Keratinocyte (primary cell): ENCODE data around the gene LILRB5. TPM values are rescaled to one million over a fixed set of nuclear protein-coding genes. Genes with fewer than 3 reads are reported as not detected.
"Not testable (repeated sequence)": the region's sequence is repeated elsewhere in the genome, so short reads cannot be mapped to it uniquely, and the experiment has no call there.

Experiments
- DNase-seq: peaks from one replicate; pipeline ENCODE4 v3.0.0-alpha.2; 2011; ENCODE audit warnings: low read depth, missing footprints, low spot score
- FAIRE-seq: peaks from 2 replicates; lab custom pipeline; 2011; peaks lifted over from hg19 to GRCh38; lab: Jason Lieb, UNC
- H2AFZ ChIP-seq: 2 replicates; pipeline ENCODE4 v1.6.0; 2012; ENCODE audit warnings: low read length, control low read depth, inconsistent platforms; ENCODE audit not compliant: control insufficient read depth
- H3K27ac ChIP-seq: 2 replicates; pipeline ENCODE4 v1.5.1; 2011; ENCODE audit warnings: low read length; ENCODE audit not compliant: control insufficient read depth, insufficient read depth
- H3K27me3 ChIP-seq: 3 replicates; pipeline ENCODE4 v1.6.0; 2011; ENCODE audit warnings: low read length; ENCODE audit not compliant: control insufficient read depth, insufficient read depth; ENCODE audit errors: extremely low read depth
- H3K36me3 ChIP-seq, 2 experiments: 2 replicates in 1 of 2; 3 replicates in 1 of 2; pipeline ENCODE4 v1.5.1; 2011; ENCODE audit warnings: low read length in 2 of 2, mild to moderate bottlenecking in 1 of 2; ENCODE audit not compliant: control insufficient read depth in 2 of 2, insufficient read depth in 2 of 2; ENCODE audit errors: extremely low read depth in 1 of 2
- H3K4me1 ChIP-seq: 3 replicates; pipeline ENCODE4 v1.5.1; 2011; ENCODE audit warnings: low read length; ENCODE audit not compliant: control insufficient read depth, insufficient read depth; ENCODE audit errors: extremely low read depth
- H3K4me2 ChIP-seq: 3 replicates; pipeline ENCODE4 v1.6.0; 2011; ENCODE audit warnings: low read depth, low read length; ENCODE audit not compliant: control insufficient read depth, insufficient read depth; ENCODE audit errors: extremely low read depth
- H3K4me3 ChIP-seq, 3 experiments: fragments of 200-600 bp in 1 of 3; sonication (generic) in 1 of 3; 2 replicates in 2 of 3; 3 replicates in 1 of 3; pipeline ENCODE4 v1.5.1; 2011 to 2016; ENCODE audit warnings: low read length in 3 of 3, mild to moderate bottlenecking in 3 of 3, control low read depth in 2 of 3, inconsistent platforms in 1 of 3, low read depth in 1 of 3, mixed read lengths in 1 of 3, mixed run types in 1 of 3, moderate library complexity in 1 of 3; ENCODE audit not compliant: control insufficient read depth in 2 of 3, insufficient read depth in 2 of 3; ENCODE audit errors: extremely low read depth in 1 of 3
- H3K79me2 ChIP-seq: 2 replicates; pipeline ENCODE4 v1.6.0; 2012; ENCODE audit warnings: low read length; ENCODE audit not compliant: control insufficient read depth, insufficient read depth
- H3K9ac ChIP-seq: 3 replicates; pipeline ENCODE4 v1.6.0; 2011; ENCODE audit warnings: low read length; ENCODE audit not compliant: control insufficient read depth, insufficient read depth; ENCODE audit errors: extremely low read depth
- H3K9me1 ChIP-seq: 3 replicates; pipeline ENCODE4 v1.6.0; 2011; ENCODE audit warnings: low read length; ENCODE audit not compliant: control insufficient read depth, insufficient read depth; ENCODE audit errors: extremely low read depth
- H3K9me3 ChIP-seq: 2 replicates; pipeline ENCODE4 v1.5.1; 2012; ENCODE audit warnings: low read depth, low read length; ENCODE audit not compliant: control insufficient read depth
- H4K20me1 ChIP-seq: 3 replicates; pipeline ENCODE4 v1.6.0; 2011; ENCODE audit warnings: low read length; ENCODE audit not compliant: control insufficient read depth, insufficient read depth; ENCODE audit errors: extremely low read depth
- EZH2 ChIP-seq: IDR thresholded peaks from one replicate; pipeline ENCODE4 v1.6.1; 2012; ENCODE audit warnings: inconsistent platforms, mild to moderate bottlenecking, low read length, moderate library complexity
- dilution Hi-C: fragments of 300-500 bp; cut with MboI; formaldehyde crosslinking; loops from one replicate; pipeline ENCODE4 v1.7.0; 2020; ENCODE audit warnings: low sequenced_read_pairs; ENCODE audit not compliant: extremely low pct_ligation_motif_present
- polyA plus RNA-seq, 5 experiments: library from polyadenylated mRNA; depleted of rRNA in 3 of 5; stranded (reverse) in 3 of 5; stranded (forward) in 1 of 5; unstranded in 1 of 5; fragments of >200 nt; gene quantifications; 1 replicate in 1 of 5; 2 replicates in 3 of 5; 3 replicates in 1 of 5; pipeline versions ENCODE4 v1.2.1 to v1.2.3, GENCODE V29; 2011 to 2012; ENCODE audit warnings: missing spikeins in 2 of 5, low read depth in 1 of 5, low replicate concordance in 1 of 5
- TF ChIP-seq, protein P1 (sequence below), 3 experiments: IDR thresholded peaks in 1 of 3; conservative IDR thresholded peaks in 1 of 3; optimal IDR thresholded peaks in 1 of 3; 2 replicates in 2 of 3; 3 replicates in 1 of 3; pipeline versions ENCODE3 to v1.5.1; 2011; ENCODE audit warnings: low read length in 3 of 3, mild to moderate bottlenecking in 3 of 3, moderate library complexity in 2 of 3, control low read depth in 1 of 3, inconsistent platforms in 1 of 3; ENCODE audit not compliant: insufficient read depth in 2 of 3; ENCODE audit errors: extremely low read depth in 1 of 3

LILRB5 gene
- polyA plus RNA-seq, 1 donor (not counting 4 experiments of a cell fraction or from before 2014, with no cell fraction given): not detected

DNA sequence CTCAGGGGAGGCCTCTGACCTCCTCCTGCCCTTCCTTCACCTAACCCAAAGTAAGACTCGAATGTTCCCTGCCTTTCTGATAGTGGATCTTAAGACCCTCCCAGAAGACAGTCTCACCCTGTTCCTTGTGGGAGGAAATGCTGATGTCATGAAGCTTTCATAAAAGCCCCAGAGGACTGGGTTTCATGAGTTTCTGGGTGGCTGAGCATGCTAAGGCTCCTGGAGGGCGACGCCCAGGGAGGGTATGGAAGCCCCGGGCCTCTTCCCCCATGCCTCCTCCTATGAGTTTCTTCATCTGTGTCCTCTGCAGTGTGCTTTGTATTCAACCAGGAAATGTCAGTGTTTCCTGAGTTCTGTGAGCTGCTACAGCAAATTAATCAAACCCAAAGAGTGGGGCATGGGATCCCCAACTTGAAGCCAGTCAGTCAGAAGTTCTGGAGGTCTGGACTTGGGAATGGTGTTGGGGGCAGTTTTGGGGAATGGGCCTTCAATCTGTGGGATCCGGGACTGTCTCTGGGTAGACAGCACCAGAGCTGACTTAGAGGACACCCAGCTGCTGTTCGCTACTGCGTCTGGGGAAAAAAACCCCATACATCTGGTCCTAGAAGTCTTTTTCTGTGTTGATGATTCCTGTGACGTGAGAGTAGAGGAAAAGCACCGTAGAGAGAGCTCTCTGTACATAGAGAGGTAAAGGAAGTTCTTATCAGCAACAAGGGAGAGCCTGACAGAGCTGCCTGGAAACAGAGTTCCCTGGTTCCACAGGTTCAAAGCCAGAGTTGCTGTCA lies 25.8 kb upstream of the LILRB5 start:
- Histone ChIP-seq H3K36me3 (no peaks in the 10 kb centered on the region), H3K9me3 (no peaks in the 10 kb centered on the region), H3K4me3 (no peak overlapping the region), H3K9ac (no peak overlapping the region), H3K79me2 (no peaks in the 10 kb centered on the region), H3K9me1 (no peaks in the 10 kb centered on the region), H3K4me1 (no peaks in the 10 kb centered on the region), H2AFZ (no peak overlapping the region), H3K27ac (no peak overlapping the region), H4K20me1 (no peaks in the 10 kb centered on the region), H3K4me2 (no peak overlapping the region), H3K27me3 (no peaks in the 10 kb centered on the region)
- DNase-seq: no peak
- no peak for FAIRE-seq
- dilution Hi-C loops: no loop called here
- no peak for TF ChIP-seq EZH2
- TF ChIP-seq, protein P1, sequence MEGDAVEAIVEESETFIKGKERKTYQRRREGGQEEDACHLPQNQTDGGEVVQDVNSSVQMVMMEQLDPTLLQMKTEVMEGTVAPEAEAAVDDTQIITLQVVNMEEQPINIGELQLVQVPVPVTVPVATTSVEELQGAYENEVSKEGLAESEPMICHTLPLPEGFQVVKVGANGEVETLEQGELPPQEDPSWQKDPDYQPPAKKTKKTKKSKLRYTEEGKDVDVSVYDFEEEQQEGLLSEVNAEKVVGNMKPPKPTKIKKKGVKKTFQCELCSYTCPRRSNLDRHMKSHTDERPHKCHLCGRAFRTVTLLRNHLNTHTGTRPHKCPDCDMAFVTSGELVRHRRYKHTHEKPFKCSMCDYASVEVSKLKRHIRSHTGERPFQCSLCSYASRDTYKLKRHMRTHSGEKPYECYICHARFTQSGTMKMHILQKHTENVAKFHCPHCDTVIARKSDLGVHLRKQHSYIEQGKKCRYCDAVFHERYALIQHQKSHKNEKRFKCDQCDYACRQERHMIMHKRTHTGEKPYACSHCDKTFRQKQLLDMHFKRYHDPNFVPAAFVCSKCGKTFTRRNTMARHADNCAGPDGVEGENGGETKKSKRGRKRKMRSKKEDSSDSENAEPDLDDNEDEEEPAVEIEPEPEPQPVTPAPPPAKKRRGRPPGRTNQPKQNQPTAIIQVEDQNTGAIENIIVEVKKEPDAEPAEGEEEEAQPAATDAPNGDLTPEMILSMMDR (optimal IDR thresholded peaks at IDR 0.05 in 1 of 3, IDR thresholded peaks at IDR 0.05 in 1 of 3, conservative IDR thresholded peaks at IDR 0.05 in 1 of 3; ENCODE audit: extremely low read depth in 1 of 3, insufficient read depth in 2 of 3, low read length in 3 of 3): no peak

DNA sequence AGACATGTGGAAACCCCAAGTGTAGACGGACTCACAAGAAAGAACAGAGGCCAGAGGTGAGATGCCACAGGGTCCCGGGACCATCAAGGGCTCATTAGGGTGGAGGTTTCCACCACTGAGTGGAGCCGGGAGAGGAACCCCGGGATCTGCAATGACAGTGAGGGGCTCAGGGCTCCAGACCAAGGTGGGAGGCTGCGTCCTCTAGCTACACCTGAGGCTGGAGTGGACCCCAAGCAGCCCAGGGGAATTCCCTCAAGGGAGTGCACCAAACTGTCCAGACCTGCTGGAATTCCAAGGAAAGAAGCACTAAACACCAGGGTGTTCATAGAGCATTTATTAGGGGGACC lies 24.6 kb upstream of the LILRB5 start:
- H3K27ac ChIP-seq, H3K4me1 ChIP-seq, H3K4me3 ChIP-seq, FAIRE-seq, H2AFZ ChIP-seq, H3K36me3 ChIP-seq, H4K20me1 ChIP-seq, dilution Hi-C loops, H3K27me3 ChIP-seq, H3K9me1 ChIP-seq, H3K9me3 ChIP-seq, H3K9ac ChIP-seq, H3K4me2 ChIP-seq, DNase-seq, H3K79me2 ChIP-seq: not testable (repeated sequence)
